HG02870 (cell line): ENCODE measurements around the gene CD22.
"Not testable (repeated sequence)": the region's sequence is repeated elsewhere in the genome, so short reads cannot be mapped to it uniquely, and the experiment has no call there.

Experiments
- ATAC-seq: cut with Tn5 transposase; IDR thresholded peaks from one replicate; pipeline ENCODE4 v1.9.1; 2021; ENCODE audit warnings: mild to moderate bottlenecking, moderate library complexity; ENCODE audit not compliant: unreplicated experiment

The CD22 gene

GRCh38 chr19:35328851-35329285 is at the start of gene CD22:
Gene CD22 (plus strand): TSS chr19:35329187. CDS start chr19:35332041, 2,854 bp downstream.
- ATAC-seq, result no peak

- ATAC-seq, result no peak
Measured at GRCh38 chr19:35279374-35279773, 49.6 kb upstream of the CD22 start.

- ATAC-seq, result no peak
Measured at GRCh38 chr19:35279985-35280821, 48.8 kb upstream of the CD22 start.

GRCh38 chr19:35281303-35281702 is 47.7 kb upstream of the CD22 start:
- no peak for ATAC-seq

GRCh38 chr19:35284153-35285094 is 44.6 kb upstream of the CD22 start:
- no peak for ATAC-seq

- ATAC-seq, result no peak
Measured at GRCh38 chr19:35285095-35285449, 43.9 kb upstream of the CD22 start.

- ATAC-seq, result not testable (repeated sequence)
Measured at GRCh38 chr19:35285465-35285864, 43.5 kb upstream of the CD22 start.

GRCh38 chr19:35286101-35286500 is 42.9 kb upstream of the CD22 start:
- ATAC-seq, result not testable (repeated sequence)

- ATAC-seq, result no peak
Measured at GRCh38 chr19:35287713-35288112, 41.3 kb upstream of the CD22 start.

- ATAC-seq, result no peak
Measured at GRCh38 chr19:35288331-35288730, 40.7 kb upstream of the CD22 start.

GRCh38 chr19:35288906-35289305 is 40.1 kb upstream of the CD22 start:
- no peak for ATAC-seq

- no peak for ATAC-seq
Measured at GRCh38 chr19:35290381-35291127, 38.4 kb upstream of the CD22 start.

- ATAC-seq, result no peak
Measured at GRCh38 chr19:35291259-35291658, 37.7 kb upstream of the CD22 start.

GRCh38 chr19:35291916-35292315 is 37.1 kb upstream of the CD22 start, which contains the start of gene MAG:
Gene MAG (plus strand): TSS chr19:35292161. CDS start chr19:35295409, 3,248 bp downstream.
- no peak for ATAC-seq

GRCh38 chr19:35292421-35293362 is 36.3 kb upstream of the CD22 start:
- no peak for ATAC-seq

GRCh38 chr19:35293363-35293739 is 35.6 kb upstream of the CD22 start:
- no peak for ATAC-seq

- ATAC-seq, result no peak
Measured at GRCh38 chr19:35293808-35294207, 35.2 kb upstream of the CD22 start.

GRCh38 chr19:35294328-35294727 is 34.7 kb upstream of the CD22 start:
- ATAC-seq, result no peak

GRCh38 chr19:35294859-35295791 is 33.9 kb upstream of the CD22 start:
- ATAC-seq, result no peak
